ENCODE measurements around the gene CREB5.

DNA sequence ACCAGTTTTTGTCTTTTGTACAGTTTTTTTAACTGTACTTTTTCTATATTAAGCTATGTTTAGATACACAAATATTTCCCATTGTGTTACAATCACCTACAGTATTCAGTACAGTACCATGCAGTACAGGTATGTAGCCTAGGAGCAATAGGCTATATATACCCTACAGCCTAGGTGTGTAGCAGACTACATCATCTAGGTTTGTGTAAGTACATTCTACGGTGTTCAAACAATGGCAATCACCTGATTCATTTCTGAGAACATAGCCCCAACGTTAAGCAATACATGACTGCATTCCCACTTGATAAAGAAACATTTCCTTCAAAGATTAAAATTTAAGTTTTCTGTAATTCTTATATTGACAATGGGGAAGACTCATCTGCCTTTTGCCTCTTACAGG is 456.4 kb downstream of the CREB5 start:
- TF ChIP-seq, protein P1, sequence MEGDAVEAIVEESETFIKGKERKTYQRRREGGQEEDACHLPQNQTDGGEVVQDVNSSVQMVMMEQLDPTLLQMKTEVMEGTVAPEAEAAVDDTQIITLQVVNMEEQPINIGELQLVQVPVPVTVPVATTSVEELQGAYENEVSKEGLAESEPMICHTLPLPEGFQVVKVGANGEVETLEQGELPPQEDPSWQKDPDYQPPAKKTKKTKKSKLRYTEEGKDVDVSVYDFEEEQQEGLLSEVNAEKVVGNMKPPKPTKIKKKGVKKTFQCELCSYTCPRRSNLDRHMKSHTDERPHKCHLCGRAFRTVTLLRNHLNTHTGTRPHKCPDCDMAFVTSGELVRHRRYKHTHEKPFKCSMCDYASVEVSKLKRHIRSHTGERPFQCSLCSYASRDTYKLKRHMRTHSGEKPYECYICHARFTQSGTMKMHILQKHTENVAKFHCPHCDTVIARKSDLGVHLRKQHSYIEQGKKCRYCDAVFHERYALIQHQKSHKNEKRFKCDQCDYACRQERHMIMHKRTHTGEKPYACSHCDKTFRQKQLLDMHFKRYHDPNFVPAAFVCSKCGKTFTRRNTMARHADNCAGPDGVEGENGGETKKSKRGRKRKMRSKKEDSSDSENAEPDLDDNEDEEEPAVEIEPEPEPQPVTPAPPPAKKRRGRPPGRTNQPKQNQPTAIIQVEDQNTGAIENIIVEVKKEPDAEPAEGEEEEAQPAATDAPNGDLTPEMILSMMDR (conservative IDR thresholded peaks at IDR 0.05; ENCODE audit: low read depth, low read length) = no peak
- TF ChIP-seq EZH2phosphoT487 (IDR thresholded peaks at IDR 0.05; ENCODE audit: borderline replicate concordance, low read length) = no peak
- no peak for TF ChIP-seq EZH2 (IDR thresholded peaks at IDR 0.05; ENCODE audit: low read length, unreplicated experiment)

Measured in PC-3 (cell line).